Endothelial cell of umbilical vein (primary cell): ENCODE measurements around the gene LGALS8. TPM values are rescaled to one million over a fixed set of nuclear protein-coding genes. Genes with fewer than 3 reads are reported as not detected.

Source experiments
- BruUV-seq: library from RNA; stranded (reverse); fragments of 400-500 nt; replicated peaks from 2 replicates; lab custom pipeline; 2021; lab: Mats Ljungman, UMichigan
- CTCF ChIA-PET: fragments of 300-600, 350-600 bp; sonication (Branson Sonifier 250); formaldehyde crosslinking; loops from one replicate; lab custom pipeline; 2021; ENCODE audit warnings: antibody characterized with exemption, inconsistent platforms; lab: Charles Lee
- POLR2A ChIA-PET: fragments of 300-600, 350-600 bp; sonication (Branson Sonifier 250); formaldehyde crosslinking; loops from one replicate; lab custom pipeline; 2021; ENCODE audit warnings: antibody characterized with exemption, inconsistent platforms; lab: Charles Lee
- DNase-seq: peaks from one replicate; pipeline ENCODE4 v3.0.0-alpha.2; 2011; ENCODE audit warnings: low read depth, low spot score
- FAIRE-seq: peaks from 2 replicates; lab custom pipeline; 2011; peaks lifted over from hg19 to GRCh38; lab: Jason Lieb, UNC
- H2AFZ ChIP-seq: 2 replicates; pipeline ENCODE4 v1.6.0; 2012; ENCODE audit warnings: low read depth, low read length, control low read depth, inconsistent platforms
- H3K27ac ChIP-seq: 2 replicates; pipeline ENCODE4 v1.5.1; 2011; ENCODE audit warnings: low read depth, mild to moderate bottlenecking, control low read depth, low read length, moderate library complexity; ENCODE audit not compliant: insufficient read depth
- H3K27me3 ChIP-seq, 2 experiments: 2 replicates each; pipeline versions ENCODE4 v1.6.0 to v1.6.1; 2011; ENCODE audit warnings: low read length in 2 of 2, mixed read lengths in 1 of 2; ENCODE audit not compliant: control insufficient read depth in 2 of 2, insufficient read depth in 2 of 2
- H3K36me3 ChIP-seq, 2 experiments: 2 replicates in 1 of 2; 3 replicates in 1 of 2; pipeline ENCODE4 v1.5.1; 2011; ENCODE audit warnings: low read length in 2 of 2, mild to moderate bottlenecking in 1 of 2, moderate library complexity in 1 of 2; ENCODE audit not compliant: control insufficient read depth in 2 of 2, insufficient read depth in 2 of 2; ENCODE audit errors: extremely low read depth in 1 of 2
- H3K4me1 ChIP-seq: 3 replicates; pipeline ENCODE4 v1.5.1; 2011; ENCODE audit warnings: mild to moderate bottlenecking, low read length; ENCODE audit not compliant: control insufficient read depth, insufficient read depth; ENCODE audit errors: extremely low read depth
- H3K4me2 ChIP-seq: 2 replicates; pipeline ENCODE4 v1.6.1; 2011; ENCODE audit warnings: low read length, control low read depth, mixed read lengths; ENCODE audit not compliant: insufficient read depth
- H3K4me3 ChIP-seq, 3 experiments: fragments of 200-600 bp in 1 of 3; sonication (generic), shearing (Covaris generic) in 1 of 3; replicated peaks in 1 of 3; 2 replicates each; pipeline ENCODE4 v1.5.1; 2011 to 2016; ENCODE audit warnings: control low read depth in 3 of 3, low read length in 3 of 3, mild to moderate bottlenecking in 2 of 3, inconsistent platforms in 1 of 3, low read depth in 1 of 3, moderate library complexity in 1 of 3; ENCODE audit not compliant: insufficient read depth in 1 of 3
- H3K79me2 ChIP-seq: 2 replicates; pipeline ENCODE4 v1.6.0; 2012; ENCODE audit warnings: low read length, inconsistent platforms; ENCODE audit not compliant: control insufficient read depth, insufficient read depth
- H3K9ac ChIP-seq: replicated peaks from 2 replicates; pipeline ENCODE3; 2011; ENCODE audit warnings: low read length, control low read depth; ENCODE audit not compliant: insufficient read depth; ENCODE audit errors: extremely low read depth
- H3K9me1 ChIP-seq: replicated peaks from 3 replicates; pipeline ENCODE4 v1.6.0; 2011; ENCODE audit warnings: mild to moderate bottlenecking, low read length; ENCODE audit not compliant: control insufficient read depth, insufficient read depth; ENCODE audit errors: extremely low read depth
- H3K9me3 ChIP-seq: replicated peaks from 2 replicates; pipeline ENCODE4 v1.5.1; 2012; ENCODE audit warnings: low read length, inconsistent platforms; ENCODE audit not compliant: control insufficient read depth, insufficient read depth
- H4K20me1 ChIP-seq: replicated peaks from 2 replicates; pipeline ENCODE3; 2011; ENCODE audit warnings: mild to moderate bottlenecking, low read length; ENCODE audit not compliant: control insufficient read depth, insufficient read depth; ENCODE audit errors: extremely low read depth
- CTCF ChIP-seq, 2 donors: IDR thresholded peaks; 1 replicate in 1 of 2; 2 replicates in 1 of 2; pipeline ENCODE4 v1.5.1; 2011; ENCODE audit warnings: low read length in 2 of 2, mild to moderate bottlenecking in 2 of 2, moderate library complexity in 2 of 2, control low read depth in 1 of 2, inconsistent platforms in 1 of 2, low read depth in 1 of 2; ENCODE audit not compliant: insufficient read depth in 1 of 2; ENCODE audit errors: extremely low read depth in 1 of 2
- EZH2 ChIP-seq: IDR thresholded peaks from 2 replicates; pipeline ENCODE4 v1.6.1; 2012; ENCODE audit warnings: borderline replicate concordance, low read depth, mild to moderate bottlenecking, moderate library complexity, low read length, inconsistent platforms; ENCODE audit not compliant: severe bottlenecking
- FOS ChIP-seq: IDR thresholded peaks from 2 replicates; pipeline ENCODE4 v1.6.1; 2011; ENCODE audit warnings: mild to moderate bottlenecking, low read length, moderate library complexity, borderline replicate concordance; ENCODE audit not compliant: insufficient read depth
- GATA2 ChIP-seq: IDR thresholded peaks from 2 replicates; pipeline ENCODE4 v1.7.0; 2011; ENCODE audit warnings: low read depth, mild to moderate bottlenecking, moderate library complexity, mixed read lengths, low read length; ENCODE audit not compliant: insufficient read length, insufficient read depth
- JUN ChIP-seq: IDR thresholded peaks from 2 replicates; pipeline ENCODE4 v1.6.1; 2011; ENCODE audit warnings: borderline replicate concordance, low read depth; ENCODE audit not compliant: insufficient read length, insufficient read depth
- MAX ChIP-seq: IDR thresholded peaks from 2 replicates; pipeline ENCODE4 v1.6.1; 2011; ENCODE audit not compliant: insufficient read depth, insufficient read length
- MYC ChIP-seq: IDR thresholded peaks from one replicate; pipeline ENCODE4 v1.6.1; 2011; ENCODE audit warnings: mild to moderate bottlenecking, low read depth, low read length
- POLR2A ChIP-seq: IDR thresholded peaks from 2 replicates; pipeline ENCODE4 v1.6.1; 2012; ENCODE audit warnings: low read depth, mild to moderate bottlenecking, control low read depth, low read length
- POLR2AphosphoS5 ChIP-seq: IDR thresholded peaks from 2 replicates; pipeline ENCODE4 v1.6.1; 2012; ENCODE audit warnings: low read depth, mild to moderate bottlenecking, control low read depth, low read length, moderate library complexity; ENCODE audit not compliant: insufficient read depth
- dilution Hi-C: fragments of 300-500 bp; cut with MboI; formaldehyde crosslinking; loops from one replicate; pipeline ENCODE4 v1.15.0; 2019; ENCODE audit warnings: low sequenced_read_pairs; ENCODE audit not compliant: extremely low pct_ligation_motif_present
- intact Hi-C: fragments of 100-400 bp; cut with micrococcal nuclease; formaldehyde crosslinking; loops from one replicate; pipeline ENCODE4 v1.10.0; 2022
- polyA plus RNA-seq, 4 experiments: library from polyadenylated mRNA; depleted of rRNA in 3 of 4; stranded (reverse) in 3 of 4; unstranded in 1 of 4; fragments of >200 nt; gene quantifications; 2 replicates each; pipeline versions ENCODE4 v1.2.1 to v1.2.3, GENCODE V29; 2011 to 2012; ENCODE audit warnings: missing spikeins in 1 of 4
- total RNA-seq: library from RNA; stranded (reverse); gene quantifications from 2 replicates; pipeline ENCODE4 v1.2.3, GENCODE V29; 2021

The LGALS8 gene
- total and polyA plus RNA-seq, 2 donors (not counting 3 experiments of a cell fraction or from before 2014, with no cell fraction given) = 45.6 to 49.9 TPM

- no peak for DNase-seq
- Histone ChIP-seq H3K9me1 (no peaks in the 10 kb centered on the region), H3K9me3 (no peaks in the 10 kb centered on the region), H3K36me3 (no peaks in the 10 kb centered on the region), H3K27ac (no peak overlapping the region), H3K4me3 (no peak overlapping the region), H3K4me1 (peaks cover 6% of the 10 kb centered on the region), H3K79me2 (no peaks in the 10 kb centered on the region), H2AFZ (no peak overlapping the region), H4K20me1 (no peaks in the 10 kb centered on the region), H3K9ac (no peak overlapping the region), H3K27me3 (no peaks in the 10 kb centered on the region), H3K4me2 (no peak overlapping the region)
- intact Hi-C loops = no loop called here
- ChIA-PET POLR2A (no interaction called here), CTCF (interaction anchor here (0.6 kb wide), 1 partner anchor 328 kb away, joined by 3 read pairs; no protein-coding TSS in a partner anchor)
- FAIRE-seq = no peak
- dilution Hi-C loops = no loop called here
- BruUV-seq = no TSS peak
- TF ChIP-seq JUN (no peak), POLR2AphosphoS5 (no peak), EZH2 (no peak), MAX (no peak), GATA2 (no peak), FOS (no peak), MYC (no peak), CTCF (IDR thresholded peaks at IDR 0.05; ENCODE audit: extremely low read depth in 1 of 2, insufficient read depth in 1 of 2, low read depth in 1 of 2, low read length in 2 of 2) (no peak), POLR2A (no peak)
Observed at GRCh38 chr1:236497908-236498307, 25.9 kb upstream of the LGALS8 start.
